Tibial artery (tissue), 4 donors: ENCODE data around the gene SNX24.
A peak's percentile ranks its signal among the peaks of the same experiment; 100 is the strongest.

Experiments
- DNase-seq, 2 donors: peaks; one replicate each; pipeline ENCODE4 v3.0.0-alpha.2; 2019
- H3K27ac ChIP-seq, 2 donors: fragments of 200-600 bp; sonication (generic) in 1 of 2; 1 replicate in 1 of 2; 2 replicates in 1 of 2; pipeline ENCODE4 v1.5.1; 2018 to 2019; ENCODE audit warnings: mild to moderate bottlenecking in 1 of 2
- H3K27me3 ChIP-seq, 2 donors: fragments of 200-600 bp; sonication (generic) in 1 of 2; one replicate each; pipeline versions ENCODE4 v1.5.1 to v1.6.0; 2016 to 2019
- H3K36me3 ChIP-seq, 3 donors: fragments of 200-600 bp; sonication (generic) in 2 of 3; one replicate each; pipeline ENCODE4 v1.5.1; 2016 to 2019; ENCODE audit warnings: mild to moderate bottlenecking in 2 of 3
- H3K4me1 ChIP-seq, 4 donors: fragments of 200-600 bp; sonication (generic) in 2 of 4; 1 replicate in 3 of 4; 2 replicates in 1 of 4; pipeline ENCODE4 v1.5.1; 2016 to 2019
- H3K4me3 ChIP-seq, 2 donors: fragments of 200-600 bp; sonication (generic) in 1 of 2; 1 replicate in 1 of 2; 2 replicates in 1 of 2; pipeline ENCODE4 v1.5.1; 2018 to 2019; ENCODE audit warnings: mild to moderate bottlenecking in 2 of 2
- H3K9me3 ChIP-seq, 3 donors: fragments of 200-600 bp; sonication (generic) in 1 of 3; one replicate each; pipeline ENCODE4 v1.5.1; 2016 to 2019
- CTCF ChIP-seq, 2 experiments: fragments of 200-600 bp in 1 of 2; fragments of 450-650 bp in 1 of 2; IDR thresholded peaks; one replicate each; pipeline ENCODE4 v1.5.1; 2017 to 2019; ENCODE audit warnings: antibody characterized with exemption in 2 of 2, mild to moderate bottlenecking in 1 of 2, moderate library complexity in 1 of 2
- intact Hi-C: fragments of 100-400 bp; cut with DNase I; formaldehyde crosslinking; loops from one replicate; pipeline ENCODE4 v1.15.0; 2023; ENCODE audit warnings: low total_unique reads

Gene SNX24

GRCh38 chr5:122924719-122925395 is 79.4 kb downstream of the SNX24 start:
- H3K4me3 ChIP-seq, result no peak overlapping the region
- TF ChIP-seq CTCF (IDR thresholded peaks at IDR 0.05), result no peak
- intact Hi-C loops, result no loop called here

GRCh38 chr5:122929001-122929400 is 83.6 kb downstream of the SNX24 start:
- Histone ChIP-seq H3K36me3 (no peaks in the 10 kb centered on the region), H3K9me3 (no peaks in the 10 kb centered on the region), H3K4me1 (no peaks in the 10 kb centered on the region), H3K27ac (no peak overlapping the region), H3K4me3 (no peak overlapping the region), H3K27me3 (no peaks in the 10 kb centered on the region)
- no peak for TF ChIP-seq CTCF (IDR thresholded peaks at IDR 0.05)
- intact Hi-C loops, result no loop called here
- no peak for DNase-seq

More at GRCh38 chr5:122924719-122925395, 79.4 kb downstream of the SNX24 start:
- Histone ChIP-seq H3K36me3 (no peaks in the 10 kb centered on the region), H3K27me3 (no peaks in the 10 kb centered on the region), H3K27ac (no peak overlapping the region), H3K9me3 (no peaks in the 10 kb centered on the region), H3K4me1 (no peaks in the 10 kb centered on the region)
- no peak for DNase-seq

GRCh38 chr5:122929980-122930379 is 84.6 kb downstream of the SNX24 start:
- Histone ChIP-seq H3K36me3 (no peaks in the 10 kb centered on the region), H3K4me3 (no peak overlapping the region), H3K27ac (no peak overlapping the region), H3K4me1 (peaks cover 0 to 5% (median 0%) of the 10 kb centered on the region in 4 donors), H3K27me3 (no peaks in the 10 kb centered on the region), H3K9me3 (no peaks in the 10 kb centered on the region)
- TF ChIP-seq CTCF (IDR thresholded peaks at IDR 0.05), result no peak
- DNase-seq, result no peak
- intact Hi-C loops, result no loop called here

GRCh38 chr5:122933956-122934355 is 88.5 kb downstream of the SNX24 start:
- TF ChIP-seq CTCF (IDR thresholded peaks at IDR 0.05), result no peak
- Histone ChIP-seq H3K4me1 (peaks cover 0 to 42% (median 11%) of the 10 kb centered on the region in 4 donors), H3K36me3 (no peaks in the 10 kb centered on the region), H3K9me3 (no peaks in the 10 kb centered on the region), H3K27me3 (no peaks in the 10 kb centered on the region), H3K27ac (no peak overlapping the region), H3K4me3 (no peak overlapping the region)
- intact Hi-C loops, result no loop called here
- no peak for DNase-seq

GRCh38 chr5:122936088-122936487 is 90.7 kb downstream of the SNX24 start:
- Histone ChIP-seq H3K27me3 (no peaks in the 10 kb centered on the region), H3K4me1 (peaks cover 0 to 46% (median 11%) of the 10 kb centered on the region in 4 donors), H3K27ac (peak overlapping the region in 1 of 2 donors; percentile 19), H3K36me3 (no peaks in the 10 kb centered on the region), H3K4me3 (no peak overlapping the region), H3K9me3 (no peaks in the 10 kb centered on the region)
- TF ChIP-seq CTCF (IDR thresholded peaks at IDR 0.05), result no peak
- intact Hi-C loops, result no loop called here
- no peak for DNase-seq
